Hepatocyte (in vitro differentiated cells): ENCODE results near the gene PTPN14. TPM values are rescaled to one million over a fixed set of nuclear protein-coding genes. Genes with fewer than 3 reads are reported as not detected.

Experiments used
- DNase-seq: peaks from one replicate; pipeline ENCODE4 v3.0.0-alpha.2; 2016; ENCODE audit warnings: low spot score
- H2AFZ ChIP-seq: fragments of 200-600 bp; sonication (generic); 2 replicates; pipeline ENCODE4 v1.6.0; 2016; ENCODE audit warnings: antibody characterized with exemption, mild to moderate bottlenecking
- H3K27ac ChIP-seq: fragments of 200-600 bp; sonication (generic); 2 replicates; pipeline ENCODE4 v1.5.1; 2016; ENCODE audit warnings: mild to moderate bottlenecking
- H3K27me3 ChIP-seq: fragments of 200-600 bp; sonication (generic); 2 replicates; pipeline ENCODE4 v1.6.1; 2016
- H3K36me3 ChIP-seq: fragments of 200-600 bp; sonication (generic); replicated peaks from 2 replicates; pipeline ENCODE4 v1.5.1; 2016; ENCODE audit warnings: low read depth; ENCODE audit not compliant: insufficient read depth
- H3K4me1 ChIP-seq: fragments of 200-600 bp; sonication (generic); 2 replicates; pipeline ENCODE4 v1.5.1; 2016; ENCODE audit warnings: mild to moderate bottlenecking, moderate library complexity; ENCODE audit not compliant: insufficient read depth
- H3K4me2 ChIP-seq: fragments of 200-600 bp; sonication (generic); 2 replicates; pipeline ENCODE4 v1.6.0; 2016
- H3K4me3 ChIP-seq: fragments of 200-600 bp; sonication (generic); 2 replicates; pipeline ENCODE4 v1.5.1; 2016; ENCODE audit warnings: mild to moderate bottlenecking
- H3K79me2 ChIP-seq: fragments of 200-600 bp; sonication (generic); 2 replicates; pipeline ENCODE4 v1.6.0; 2017; ENCODE audit warnings: mild to moderate bottlenecking
- H3K9me2 ChIP-seq: fragments of 200-600 bp; sonication (generic); replicated peaks from 2 replicates; pipeline ENCODE4 v1.6.0; 2017; ENCODE audit warnings: mild to moderate bottlenecking; ENCODE audit not compliant: insufficient read depth
- H3K9me3 ChIP-seq: fragments of 200-600 bp; sonication (generic); 2 replicates; pipeline ENCODE4 v1.5.1; 2016; ENCODE audit warnings: low read depth, mild to moderate bottlenecking
- H4K20me1 ChIP-seq: fragments of 200-600 bp; sonication (generic); 2 replicates; pipeline ENCODE4 v1.6.0; 2016; ENCODE audit warnings: mild to moderate bottlenecking; ENCODE audit not compliant: insufficient read depth, poor library complexity, severe bottlenecking
- CTCF ChIP-seq: fragments of 200-600 bp; sonication (generic); IDR thresholded peaks from 2 replicates; pipeline ENCODE4 v1.5.1; 2016; ENCODE audit warnings: antibody characterized with exemption, mild to moderate bottlenecking; ENCODE audit not compliant: poor library complexity
- EZH2 ChIP-seq: fragments of 200-600 bp; sonication (generic); IDR thresholded peaks from 2 replicates; pipeline ENCODE4 v1.6.1; 2016; ENCODE audit warnings: antibody characterized with exemption, mild to moderate bottlenecking, borderline replicate concordance
- EZH2phosphoT487 ChIP-seq: fragments of 200-600 bp; sonication (generic); IDR thresholded peaks from one replicate; pipeline ENCODE4 v1.6.1; 2018; ENCODE audit warnings: antibody characterized with exemption, mild to moderate bottlenecking, low read depth, moderate library complexity; ENCODE audit not compliant: unreplicated experiment, severe bottlenecking
- WGBS: methylation state at CpG from one replicate; pipeline ENCODE4 v1.1.6; 2016; ENCODE audit warnings: low lambda C conversion rate; ENCODE audit errors: missing lambda C conversion rate; 5-methylcytosine and 5-hydroxymethylcytosine counted together
- polyA plus RNA-seq: library from polyadenylated mRNA; unstranded; fragments of >200 nt; fragmentation: Nextera tagmentation; extraction: Ambion mirVana; gene quantifications from 2 replicates; pipeline ENCODE4 v1.2.1, GENCODE V29; 2016
- total RNA-seq: library from RNA; depleted of rRNA; stranded (reverse); fragments of >200 nt; gene quantifications from 2 replicates; pipeline ENCODE4 v1.2.3, GENCODE V29; 2014

PTPN14 gene
- total and polyA plus RNA-seq, 2 experiments from 2014 or later = 9.5 to 21.7 TPM

- no peak overlapping the region for H2AFZ ChIP-seq
- no peaks in the 10 kb centered on the region for H3K9me2 ChIP-seq
- no peak for DNase-seq
- H3K36me3 ChIP-seq = no peaks in the 10 kb centered on the region
- WGBS = 66% methylated on average over 2 of the region's 2 CpGs
- H3K4me3 ChIP-seq = no peak overlapping the region
- H3K79me2 ChIP-seq = peaks cover 43% of the 10 kb centered on the region
- H3K27me3 ChIP-seq = no peaks in the 10 kb centered on the region
- H3K27ac ChIP-seq = no peak overlapping the region
- no peaks in the 10 kb centered on the region for H3K9me3 ChIP-seq
- H3K4me2 ChIP-seq = no peak overlapping the region
- TF ChIP-seq EZH2phosphoT487 (no peak), EZH2 (no peak), CTCF (no peak)
- H4K20me1 ChIP-seq = no peaks in the 10 kb centered on the region
- peaks cover 14% of the 10 kb centered on the region for H3K4me1 ChIP-seq
Measured at GRCh38 chr1:214416417-214416816, 135.0 kb downstream of the PTPN14 start.

DNA sequence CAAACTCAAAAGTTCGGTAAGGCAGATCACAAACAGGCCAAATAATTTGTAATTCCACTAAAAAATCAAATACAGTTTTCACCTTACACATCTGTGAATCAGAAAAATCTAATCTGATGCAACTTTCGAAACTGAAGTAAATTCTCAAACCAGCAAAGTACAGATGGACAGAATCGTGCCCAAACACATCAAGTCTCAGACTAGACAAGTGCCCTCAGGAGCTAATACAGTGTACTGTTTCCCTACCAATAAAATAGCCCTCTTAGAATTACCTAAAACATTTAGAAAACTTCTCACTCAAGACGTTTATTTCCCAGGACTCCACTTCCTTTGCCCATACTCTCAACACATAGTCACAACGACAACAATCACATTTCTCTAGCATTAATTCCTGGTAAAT lies 136.3 kb downstream of the PTPN14 start:
- Histone ChIP-seq H4K20me1 (no peaks in the 10 kb centered on the region), H2AFZ (no peak overlapping the region), H3K27ac (no peak overlapping the region), H3K4me1 (peaks cover 10% of the 10 kb centered on the region), H3K36me3 (no peaks in the 10 kb centered on the region), H3K79me2 (peaks cover 37% of the 10 kb centered on the region), H3K9me3 (peaks cover 4% of the 10 kb centered on the region), H3K9me2 (no peaks in the 10 kb centered on the region), H3K4me3 (no peak overlapping the region), H3K27me3 (no peaks in the 10 kb centered on the region), H3K4me2 (no peak overlapping the region)
- no peak for DNase-seq
- no peak for TF ChIP-seq EZH2
- TF ChIP-seq EZH2phosphoT487 = no peak
- 80% methylated on average over 5 of the region's 5 CpGs for WGBS

DNA sequence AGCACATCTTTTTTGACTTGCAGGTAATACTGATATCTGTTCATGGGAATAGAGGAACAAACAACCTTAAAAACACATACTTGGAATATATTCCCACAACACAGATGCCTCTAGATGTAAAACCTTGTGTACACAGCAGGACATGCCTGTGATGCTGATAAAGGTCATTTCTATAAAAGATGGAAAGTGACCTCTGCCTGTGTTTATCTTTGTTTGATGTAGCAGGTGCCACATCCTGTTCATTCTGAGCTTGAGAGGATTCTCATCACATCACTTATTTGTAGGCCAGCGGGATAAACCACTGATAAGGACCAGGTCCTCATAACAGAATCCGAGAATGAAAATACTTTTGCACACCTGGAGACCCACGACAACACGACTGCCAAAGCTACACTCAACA lies 136.7 kb downstream of the PTPN14 start:
- H3K4me1 ChIP-seq = peaks cover 6% of the 10 kb centered on the region
- no peaks in the 10 kb centered on the region for H3K27me3 ChIP-seq
- H3K4me3 ChIP-seq = no peak overlapping the region
- WGBS = 75% methylated on average over 4 of the region's 4 CpGs
- no peak overlapping the region for H3K4me2 ChIP-seq
- no peak overlapping the region for H2AFZ ChIP-seq
- H3K9me3 ChIP-seq = peaks cover 4% of the 10 kb centered on the region
- H3K27ac ChIP-seq = no peak overlapping the region
- DNase-seq = no peak
- H4K20me1 ChIP-seq = no peaks in the 10 kb centered on the region
- no peaks in the 10 kb centered on the region for H3K9me2 ChIP-seq
- H3K79me2 ChIP-seq = peaks cover 36% of the 10 kb centered on the region
- TF ChIP-seq EZH2 = no peak
- no peak for TF ChIP-seq CTCF
- TF ChIP-seq EZH2phosphoT487 = no peak
- no peaks in the 10 kb centered on the region for H3K36me3 ChIP-seq

- TF ChIP-seq EZH2phosphoT487 (no peak), CTCF (no peak), EZH2 (no peak)
- H3K36me3 ChIP-seq = no peaks in the 10 kb centered on the region
- no peak overlapping the region for H3K4me3 ChIP-seq
- DNase-seq = no peak
- no peaks in the 10 kb centered on the region for H3K9me2 ChIP-seq
- no peaks in the 10 kb centered on the region for H3K27me3 ChIP-seq
- H4K20me1 ChIP-seq = no peaks in the 10 kb centered on the region
- H3K27ac ChIP-seq = no peak overlapping the region
- no peak overlapping the region for H3K4me2 ChIP-seq
- H3K79me2 ChIP-seq = peaks cover 29% of the 10 kb centered on the region
- no peak overlapping the region for H2AFZ ChIP-seq
- no peaks in the 10 kb centered on the region for H3K4me1 ChIP-seq
- peaks cover 4% of the 10 kb centered on the region for H3K9me3 ChIP-seq
Measured at GRCh38 chr1:214413315-214413714, 138.1 kb downstream of the PTPN14 start.
